ENCODE data around the gene VGLL4. TPM values are rescaled to one million over a fixed set of nuclear protein-coding genes. Genes with fewer than 3 reads are reported as not detected.

Gene VGLL4
- total and polyA plus RNA-seq, 2 donors (not counting 1 experiment from before 2014, with no cell fraction given): 25.8 to 29.0 TPM

GRCh38 chr3:11508346-11509172, 135.2 kb downstream of the VGLL4 start:
- H3K9ac ChIP-seq (ENCODE audit: low read length): no peak overlapping the region
- no peaks in the 10 kb centered on the region for H3K27me3 Mint-ChIP-seq
- H3K4me1 Mint-ChIP-seq: no peaks in the 10 kb centered on the region
- H3K79me2 ChIP-seq (ENCODE audit: control insufficient read depth, insufficient read depth, low read length): no peaks in the 10 kb centered on the region
- no peaks in the 10 kb centered on the region for H3K9me3 Mint-ChIP-seq (ENCODE audit: insufficient read depth)
- no peak overlapping the region for H3K4me3 ChIP-seq (ENCODE audit: control extremely low read depth in 1 of 5, extremely low read depth in 1 of 5, insufficient read depth in 1 of 5, low read depth in 2 of 5, low read length in 4 of 5)
- H4K20me1 ChIP-seq (ENCODE audit: control insufficient read depth, insufficient read depth, low read length, poor library complexity, severe bottlenecking): no peaks in the 10 kb centered on the region
- no peak overlapping the region for H3K4me2 ChIP-seq (replicated peaks; ENCODE audit: low read depth, low read length, poor library complexity, severe bottlenecking)
- WGBS (ENCODE audit: insufficient coverage): 100% methylated on average over 1 of the region's 5 CpGs
- ATAC-seq (ENCODE audit: low read depth) (no peak), DNase-seq (no peak)
- ChIA-PET CTCF (no interaction called here), POLR2A (no interaction called here)
- H3K27me3 ChIP-seq (replicated peaks in 1 of 4; ENCODE audit: control extremely low read depth in 1 of 4, control insufficient read depth in 3 of 4, insufficient read depth in 4 of 4, low read length in 3 of 4): no peaks in the 10 kb centered on the region
- intact Hi-C loops (cut with micrococcal nuclease): no loop called here
- no peaks in the 10 kb centered on the region for H3K36me3 ChIP-seq (replicated peaks in 1 of 2; ENCODE audit: control extremely low read depth in 1 of 2, control insufficient read depth in 1 of 2, extremely low read depth in 1 of 2, insufficient read depth in 2 of 2, low read length in 1 of 2)
- no peak overlapping the region for H3K27ac ChIP-seq (ENCODE audit: low read length in 2 of 2)
- TF ChIP-seq CTCF (IDR thresholded peaks at IDR 0.05) (no peak), EZH2 (IDR thresholded peaks at IDR 0.05; ENCODE audit: borderline replicate concordance, insufficient read depth, low read depth, low read length, poor library complexity, severe bottlenecking) (no peak)
- no peaks in the 10 kb centered on the region for H3K4me1 ChIP-seq (ENCODE audit: control insufficient read depth in 2 of 2, insufficient read depth in 2 of 2, low read length in 2 of 2)
- no peak overlapping the region for H2AFZ ChIP-seq (ENCODE audit: insufficient read depth, low read depth, low read length, poor library complexity, severe bottlenecking)
- H3K27ac Mint-ChIP-seq: no peak overlapping the region
- H3K4me3 Mint-ChIP-seq: no peak overlapping the region
- H3K9me3 ChIP-seq (ENCODE audit: control extremely low read depth in 1 of 3, control insufficient read depth in 2 of 3, insufficient read depth in 1 of 3, low read length in 2 of 3): peaks cover 0 to 6% (median 0%) of the 10 kb centered on the region in 3 donors

- Mint-ChIP-seq H3K9me3 (ENCODE audit: insufficient read depth) (no peaks in the 10 kb centered on the region), H3K4me1 (no peaks in the 10 kb centered on the region), H3K27me3 (no peaks in the 10 kb centered on the region), H3K27ac (no peak overlapping the region), H3K4me3 (no peak overlapping the region)
- TF ChIP-seq CTCF (IDR thresholded peaks at IDR 0.05): no peak
- no peak for TF ChIP-seq EZH2 (IDR thresholded peaks at IDR 0.05; ENCODE audit: borderline replicate concordance, insufficient read depth, low read depth, low read length, poor library complexity, severe bottlenecking)
- Histone ChIP-seq H3K36me3 (replicated peaks in 1 of 2; ENCODE audit: control extremely low read depth in 1 of 2, control insufficient read depth in 1 of 2, extremely low read depth in 1 of 2, insufficient read depth in 2 of 2, low read length in 1 of 2) (no peaks in the 10 kb centered on the region), H3K79me2 (ENCODE audit: control insufficient read depth, insufficient read depth, low read length) (no peaks in the 10 kb centered on the region), H3K9me3 (ENCODE audit: control extremely low read depth in 1 of 3, control insufficient read depth in 2 of 3, insufficient read depth in 1 of 3, low read length in 2 of 3) (peaks cover 0 to 6% (median 0%) of the 10 kb centered on the region in 3 donors), H4K20me1 (ENCODE audit: control insufficient read depth, insufficient read depth, low read length, poor library complexity, severe bottlenecking) (no peaks in the 10 kb centered on the region), H3K27ac (ENCODE audit: low read length in 2 of 2) (no peak overlapping the region), H3K4me1 (ENCODE audit: control insufficient read depth in 2 of 2, insufficient read depth in 2 of 2, low read length in 2 of 2) (no peaks in the 10 kb centered on the region), H2AFZ (ENCODE audit: insufficient read depth, low read depth, low read length, poor library complexity, severe bottlenecking) (no peak overlapping the region), H3K4me3 (ENCODE audit: control extremely low read depth in 1 of 5, extremely low read depth in 1 of 5, insufficient read depth in 1 of 5, low read depth in 2 of 5, low read length in 4 of 5) (no peak overlapping the region), H3K4me2 (replicated peaks; ENCODE audit: low read depth, low read length, poor library complexity, severe bottlenecking) (no peak overlapping the region), H3K9ac (ENCODE audit: low read length) (no peak overlapping the region), H3K27me3 (replicated peaks in 1 of 4; ENCODE audit: control extremely low read depth in 1 of 4, control insufficient read depth in 3 of 4, insufficient read depth in 4 of 4, low read length in 3 of 4) (no peaks in the 10 kb centered on the region)
- POLR2A ChIA-PET: no interaction called here
- ATAC-seq (ENCODE audit: low read depth): no peak
- CTCF ChIA-PET: no interaction called here
- DNase-seq: no peak
- intact Hi-C loops (cut with micrococcal nuclease): no loop called here
These were observed 136.0 kb downstream of the VGLL4 start for GRCh38 chr3:11507719-11508118.

Measured in B cell (primary cell).